ENCODE data around the gene INS. TPM values are rescaled to one million over a fixed set of nuclear protein-coding genes. Genes with fewer than 3 reads are reported as not detected.

INS gene
- total RNA-seq, 2 experiments from 2014 or later = not detected

GRCh38 chr11:2165571-2165970, 4.6 kb upstream of the INS start:
- H3K4me3 ChIP-seq (ENCODE audit: low read length) = no peak overlapping the region
- H3K27ac ChIP-seq (ENCODE audit: low read depth in 1 of 2, low read length in 2 of 2) = no peak overlapping the region
- DNase-seq (no peak), ATAC-seq (ENCODE audit: poor library complexity) (no peak)
- Mint-ChIP-seq H3K9me3 (no peaks in the 10 kb centered on the region), H3K27me3 (peaks cover 12% of the 10 kb centered on the region), H3K4me1 (ENCODE audit: low read depth) (no peaks in the 10 kb centered on the region), H3K27ac (no peak overlapping the region), H3K36me3 (ENCODE audit: low read depth) (no peaks in the 10 kb centered on the region), H3K4me3 (no peak overlapping the region)
- ChIA-PET POLR2A (no interaction called here), CTCF (no interaction called here)
- no peak for TF ChIP-seq CTCF (IDR thresholded peaks at IDR 0.05)
- no peaks in the 10 kb centered on the region for H3K36me3 ChIP-seq (ENCODE audit: insufficient read depth, low read length)
- peaks cover 5% of the 10 kb centered on the region for H3K4me1 ChIP-seq (ENCODE audit: insufficient read depth, low read length)
- peaks cover 0 to 10% of the 10 kb centered on the region in 2 experiments for H3K9me3 ChIP-seq (ENCODE audit: control insufficient read depth in 1 of 2, insufficient read depth in 1 of 2, low read length in 2 of 2)
- intact Hi-C loops (cut with DNase I, micrococcal nuclease) = no loop called here
- H3K27me3 ChIP-seq (ENCODE audit: control insufficient read depth in 1 of 2, insufficient read depth in 2 of 2, low read length in 2 of 2) = peaks cover 0 to 12% of the 10 kb centered on the region in 2 experiments

GRCh38 chr11:2164861-2165555, 4.0 kb upstream of the INS start:
- CTCF ChIA-PET = no interaction called here
- intact Hi-C loops (cut with DNase I, micrococcal nuclease) = no loop called here
- ATAC-seq (ENCODE audit: poor library complexity) (no peak), DNase-seq (no peak)
- Histone ChIP-seq H3K36me3 (ENCODE audit: insufficient read depth, low read length) (no peaks in the 10 kb centered on the region), H3K27me3 (ENCODE audit: control insufficient read depth in 1 of 2, insufficient read depth in 2 of 2, low read length in 2 of 2) (peaks cover 0 to 12% of the 10 kb centered on the region in 2 experiments), H3K4me1 (ENCODE audit: insufficient read depth, low read length) (peaks cover 5% of the 10 kb centered on the region), H3K4me3 (ENCODE audit: low read length) (no peak overlapping the region), H3K27ac (ENCODE audit: low read depth in 1 of 2, low read length in 2 of 2) (no peak overlapping the region), H3K9me3 (ENCODE audit: control insufficient read depth in 1 of 2, insufficient read depth in 1 of 2, low read length in 2 of 2) (peaks cover 0 to 10% of the 10 kb centered on the region in 2 experiments)
- no peak for TF ChIP-seq CTCF (IDR thresholded peaks at IDR 0.05)
- Mint-ChIP-seq H3K27ac (no peak overlapping the region), H3K9me3 (no peaks in the 10 kb centered on the region), H3K27me3 (peaks cover 12% of the 10 kb centered on the region), H3K36me3 (ENCODE audit: low read depth) (no peaks in the 10 kb centered on the region), H3K4me1 (ENCODE audit: low read depth) (no peaks in the 10 kb centered on the region), H3K4me3 (no peak overlapping the region)
- POLR2A ChIA-PET = no interaction called here

DNA sequence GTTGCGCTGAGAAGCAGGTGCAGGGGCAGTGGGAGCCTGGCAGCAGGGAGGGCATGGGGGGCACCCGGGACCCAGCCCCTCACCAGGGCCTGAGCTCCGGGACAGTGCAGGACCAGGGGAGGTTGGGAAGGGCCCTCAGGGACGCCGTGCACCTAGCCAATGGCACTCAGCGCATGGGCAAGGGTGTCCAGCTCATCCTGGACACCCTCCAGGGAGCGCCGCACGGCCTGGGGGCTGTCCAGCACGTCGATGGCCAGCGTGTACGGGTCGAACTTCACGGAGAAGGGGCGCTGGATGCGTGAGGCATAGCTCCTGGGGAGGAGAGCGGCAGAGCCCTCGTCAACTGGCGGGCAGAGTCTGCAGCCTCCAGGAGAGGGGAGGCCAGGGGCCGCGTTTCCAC, 3.1 kb upstream of the INS start:
- H3K4me1 Mint-ChIP-seq (ENCODE audit: low read depth) = no peaks in the 10 kb centered on the region
- POLR2A ChIA-PET = no interaction called here
- CTCF ChIA-PET = no interaction called here
- no peaks in the 10 kb centered on the region for H3K36me3 Mint-ChIP-seq (ENCODE audit: low read depth)
- H3K4me3 ChIP-seq (ENCODE audit: low read length) = no peak overlapping the region
- TF ChIP-seq CTCF (IDR thresholded peaks at IDR 0.05) = no peak
- no peak overlapping the region for H3K27ac Mint-ChIP-seq
- peaks cover 0 to 5% of the 10 kb centered on the region in 2 experiments for H3K9me3 ChIP-seq (ENCODE audit: control insufficient read depth in 1 of 2, insufficient read depth in 1 of 2, low read length in 2 of 2)
- H3K27me3 Mint-ChIP-seq = peaks cover 12% of the 10 kb centered on the region
- ATAC-seq (ENCODE audit: poor library complexity) = no peak
- H3K27me3 ChIP-seq (ENCODE audit: control insufficient read depth in 1 of 2, insufficient read depth in 2 of 2, low read length in 2 of 2) = peaks cover 0 to 12% of the 10 kb centered on the region in 2 experiments
- intact Hi-C loops (cut with DNase I, micrococcal nuclease) = no loop called here
- no peak overlapping the region for H3K27ac ChIP-seq (ENCODE audit: low read depth in 1 of 2, low read length in 2 of 2)
- no peaks in the 10 kb centered on the region for H3K36me3 ChIP-seq (ENCODE audit: insufficient read depth, low read length)
- peaks cover 5% of the 10 kb centered on the region for H3K4me1 ChIP-seq (ENCODE audit: insufficient read depth, low read length)
- no peak for DNase-seq
- H3K9me3 Mint-ChIP-seq = no peaks in the 10 kb centered on the region
- no peak overlapping the region for H3K4me3 Mint-ChIP-seq
